Measurements from ENCODE around the gene MS4A15. TPM values are rescaled to one million over a fixed set of nuclear protein-coding genes. Genes with fewer than 3 reads are reported as not detected.

MS4A15 gene, protein sequence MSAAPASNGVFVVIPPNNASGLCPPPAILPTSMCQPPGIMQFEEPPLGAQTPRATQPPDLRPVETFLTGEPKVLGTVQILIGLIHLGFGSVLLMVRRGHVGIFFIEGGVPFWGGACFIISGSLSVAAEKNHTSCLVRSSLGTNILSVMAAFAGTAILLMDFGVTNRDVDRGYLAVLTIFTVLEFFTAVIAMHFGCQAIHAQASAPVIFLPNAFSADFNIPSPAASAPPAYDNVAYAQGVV
- not detected in 2 replicates for total RNA-seq (2013; cell fraction: nucleolus; rRNA removed)
- 0.27 and 0.62 TPM in 2 replicates for total RNA-seq (2014; rRNA removed)
- 0.18 and 0.45 TPM in 2 replicates for total RNA-seq (2014; rRNA removed; fragmentation: Illumina TruSeq; extraction: Trizol)
- total RNA-seq (2021) = 0.46 and 0.56 TPM in 2 replicates
- polyA plus RNA-seq (2011; ENCODE audit: low read depth) = 0.34 TPM
- polyA plus RNA-seq (2011; rRNA removed) = 0.22 and 0.35 TPM in 2 replicates
- 0.47 and 0.70 TPM in 2 replicates for polyA plus RNA-seq (2011; cell fraction: cytosol; rRNA removed)
- 0.76 and 1.5 TPM in 2 replicates for polyA plus RNA-seq (2011; cell fraction: nucleus; rRNA removed)
- 0.23 and 0.34 TPM in 2 replicates for polyA plus RNA-seq (2012)
- 0.71 TPM in 1 of 2 replicates, not detected in the other for polyA plus RNA-seq (2014; fragmentation: Illumina TruSeq; extraction: Trizol)
- polyA plus RNA-seq (2014; fragmentation: Nextera tagmentation; extraction: Ambion mirVana) = under 1 TPM; 0.05 to 0.08 TPM
- 0.22 and 0.55 TPM in 2 replicates for polyA plus RNA-seq (2014; rRNA removed)
- polyA plus RNA-seq (2016; fragmentation: Nextera tagmentation; extraction: Ambion mirVana) = under 1 TPM; 0.62 to 0.84 TPM
- polyA minus RNA-seq (2011; rRNA and poly(A)+ RNA removed) = 0.36 TPM in 1 of 2 replicates, not detected in the other
- 0.83 and 1.3 TPM in 2 replicates for polyA minus RNA-seq (2011; cell fraction: cytosol; rRNA and poly(A)+ RNA removed)
- 0.67 and 0.73 TPM in 2 replicates for polyA minus RNA-seq (2011; cell fraction: nucleus; rRNA and poly(A)+ RNA removed)
- percentile 44 among the genes with signal in this experiment for Bru-seq, nascent RNA
- BruChase-seq, experiment 1, labeled RNA remaining after a 6-hour chase = percentile 28 among the genes with signal in this experiment
- percentile 24 among the genes with signal in this experiment for BruChase-seq, experiment 2, labeled RNA remaining after a 2-hour chase
- long read RNA-seq, experiment 1 = 0 reads
- long read RNA-seq, experiment 2 = 0 reads

DNA sequence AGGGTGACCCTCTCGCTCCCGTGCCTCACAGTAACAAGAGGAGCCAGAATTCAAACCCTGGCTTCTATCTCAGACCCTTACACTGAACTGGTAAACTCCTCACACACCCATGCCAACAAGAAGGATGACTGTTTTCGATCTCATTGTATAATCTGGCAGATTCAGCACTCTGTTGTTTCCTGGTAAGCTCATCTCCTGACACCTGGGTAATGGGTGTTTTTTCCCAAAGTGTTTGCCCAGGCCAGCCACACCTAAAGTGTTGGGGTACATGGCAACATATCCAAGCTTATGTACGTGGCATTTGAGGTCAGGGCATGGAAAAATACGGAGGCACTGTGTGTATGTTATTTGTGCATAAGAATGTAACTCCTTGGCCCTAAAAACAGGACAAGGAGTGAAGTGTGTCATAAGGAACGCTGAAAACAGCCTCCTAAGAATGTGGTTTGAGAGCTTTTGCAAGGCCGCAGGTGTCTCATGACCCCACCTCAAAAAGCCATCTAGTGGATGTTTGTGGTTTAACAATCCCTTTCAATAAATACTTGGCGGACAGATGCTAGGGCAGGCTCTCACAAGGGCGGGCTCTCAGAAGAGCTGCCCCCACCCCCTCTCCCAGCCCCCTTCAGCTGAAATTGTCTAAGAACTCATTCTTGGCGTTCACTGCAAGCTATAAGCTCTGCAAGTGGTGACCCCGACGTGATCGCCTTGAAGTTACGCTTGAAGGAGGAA lies at the start of gene MS4A15:
TSS of gene MS4A15 (plus strand) at position 561 of the 726 bp plus-strand sequence. CDS start 6,867 bp downstream, outside the sequence.
- POLR2A ChIA-PET = no interaction called here
- no TSS peak for BruUV-seq (replicated peaks)

More for the DNA sequence above, at the start of gene MS4A15:
- Histone ChIP-seq H4K20me1 (ENCODE audit: control insufficient read depth, insufficient read depth) (no peaks in the 10 kb centered on the region), H3K27ac (ENCODE audit: control insufficient read depth, insufficient read depth) (no peak within 1 kb of the TSS), H3K36me3 (ENCODE audit: control insufficient read depth in 2 of 2, insufficient read depth in 2 of 2, low read length in 1 of 2) (no peaks in the 10 kb centered on the region), H3K4me2 (ENCODE audit: control insufficient read depth, insufficient read depth) (no peak within 1 kb of the TSS), H3K9ac (ENCODE audit: control insufficient read depth, insufficient read depth, low read length) (no peak within 1 kb of the TSS), H2AFZ (ENCODE audit: control insufficient read depth, low read depth, low read length) (peak within 1 kb of the TSS; percentile 33), H3K4me1 (ENCODE audit: control insufficient read depth, insufficient read depth, low read length) (peaks cover 20% of the 10 kb centered on the region), H3K9me3 (replicated peaks; ENCODE audit: control insufficient read depth, insufficient read depth, low read length) (no peaks in the 10 kb centered on the region; the same call in 2 of the 3 replicates), H3K27me3 (replicated peaks in 1 of 2; ENCODE audit: control insufficient read depth in 2 of 2, insufficient read depth in 2 of 2, low read length in 1 of 2) (no peaks in the 10 kb centered on the region; a peak in 1 of 4 replicates), H3K79me2 (ENCODE audit: control insufficient read depth, insufficient read depth, low read length) (no peaks in the 10 kb centered on the region), H3K4me3 (no peak within 1 kb of the TSS)
- 27% methylated on average over 14 of the region's 14 CpGs for WGBS (ENCODE audit: insufficient coverage, insufficient replicate concordance, low lambda C conversion rate, missing lambda C conversion rate)
- ATAC-seq (peak; percentile 68), DNase-seq (ENCODE audit: low read depth, low spot score) (no peak), FAIRE-seq (no peak)
- in situ Hi-C loops (cut with MboI) (loop anchor here (25.0 kb wide), 1 partner anchor 1569 kb away; no protein-coding TSS in a partner anchor), intact Hi-C loops (cut with micrococcal nuclease; ENCODE audit: unreplicated experiment) (loop anchor here (1.0 kb wide), 1 partner anchor 270 kb away; no protein-coding TSS in a partner anchor)
- ChIA-PET RAD21 (ENCODE audit: unreplicated experiment) (interaction anchor here (0.8 to 1.6 kb wide), 5 partner anchors 8 to 205 kb away, joined by 3 to 7 read pairs (median 5); partner anchors contain the start of gene MS4A8), CTCF (interaction anchor here (0.6 to 1.7 kb wide), 18 partner anchors 9 to 412 kb away, joined by 3 to 12 read pairs (median 3); no protein-coding TSS in a partner anchor), SMC1A (ENCODE audit: uncharacterized antibody, unreplicated experiment) (interaction anchor here (1.0 to 1.7 kb wide), 8 partner anchors 9 to 393 kb away, joined by 3 to 12 read pairs (median 4); no protein-coding TSS in a partner anchor)
- TF ChIP-seq CBFB (IDR thresholded peaks at IDR 0.05; ENCODE audit: low read depth) (peak; percentile 61; the same call in 1 of the 2 replicates), TCF3 (IDR thresholded peaks at IDR 0.05; ENCODE audit: borderline replicate concordance, insufficient read depth, low read depth, low read length) (peak; percentile 41; the same call in 1 of the 2 replicates), TCF12 (IDR thresholded peaks at IDR 0.05; ENCODE audit: low read depth, low read length) (0 out of 2 replicates have a peak, but pooled peaks have one; percentile 7), RFX5 (IDR thresholded peaks at IDR 0.05; ENCODE audit: low read depth, low read length) (no peak), SMC3 (IDR thresholded peaks at IDR 0.05; ENCODE audit: borderline replicate concordance, low read length) (peak; percentile 50; the same call in 1 of the 2 replicates), SMAD1 (IDR thresholded peaks at IDR 0.05; ENCODE audit: low read depth, partially characterized antibody) (no peak), NR2C1 (IDR thresholded peaks at IDR 0.05) (no peak), RUNX3 (IDR thresholded peaks at IDR 0.05; ENCODE audit: low read length) (peak; percentile 92), NR2F1 (conservative IDR thresholded peaks at IDR 0.05) (no peak), RAD21 (IDR thresholded peaks at IDR 0.05; ENCODE audit: insufficient read depth, low read depth, low read length) (peak; percentile 68)
- TF ChIP-seq, protein P1, sequence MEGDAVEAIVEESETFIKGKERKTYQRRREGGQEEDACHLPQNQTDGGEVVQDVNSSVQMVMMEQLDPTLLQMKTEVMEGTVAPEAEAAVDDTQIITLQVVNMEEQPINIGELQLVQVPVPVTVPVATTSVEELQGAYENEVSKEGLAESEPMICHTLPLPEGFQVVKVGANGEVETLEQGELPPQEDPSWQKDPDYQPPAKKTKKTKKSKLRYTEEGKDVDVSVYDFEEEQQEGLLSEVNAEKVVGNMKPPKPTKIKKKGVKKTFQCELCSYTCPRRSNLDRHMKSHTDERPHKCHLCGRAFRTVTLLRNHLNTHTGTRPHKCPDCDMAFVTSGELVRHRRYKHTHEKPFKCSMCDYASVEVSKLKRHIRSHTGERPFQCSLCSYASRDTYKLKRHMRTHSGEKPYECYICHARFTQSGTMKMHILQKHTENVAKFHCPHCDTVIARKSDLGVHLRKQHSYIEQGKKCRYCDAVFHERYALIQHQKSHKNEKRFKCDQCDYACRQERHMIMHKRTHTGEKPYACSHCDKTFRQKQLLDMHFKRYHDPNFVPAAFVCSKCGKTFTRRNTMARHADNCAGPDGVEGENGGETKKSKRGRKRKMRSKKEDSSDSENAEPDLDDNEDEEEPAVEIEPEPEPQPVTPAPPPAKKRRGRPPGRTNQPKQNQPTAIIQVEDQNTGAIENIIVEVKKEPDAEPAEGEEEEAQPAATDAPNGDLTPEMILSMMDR (IDR thresholded peaks at IDR 0.05 in 2 of 3, conservative IDR thresholded peaks at IDR 0.05 in 1 of 3; ENCODE audit: control insufficient read depth in 2 of 3, extremely low read depth in 1 of 3, insufficient read depth in 1 of 3, low read depth in 3 of 3, low read length in 3 of 3) = peak; percentile 40 to 60 (median 55)

Measured in GM12878 (cell line).